ENCODE measurements around the gene SLX4IP. TPM values are rescaled to one million over a fixed set of nuclear protein-coding genes. Genes with fewer than 3 reads are reported as not detected.

The SLX4IP gene
- total and polyA plus RNA-seq, 12 donors = 2.8 to 8.2 (median 4.8) TPM

GRCh38 chr20:10639077-10639736 is 204.1 kb downstream of the SLX4IP start:
- Histone ChIP-seq H3K36me3 (replicated peaks in 1 of 2) (peaks cover 0 to 47% of the 10 kb centered on the region in 2 donors), H3K27me3 (no peaks in the 10 kb centered on the region), H3K4me1 (replicated peaks in 1 of 2) (peaks cover 0 to 10% of the 10 kb centered on the region in 2 donors), H3K9me3 (replicated peaks in 1 of 3) (no peaks in the 10 kb centered on the region), H3K4me3 (no peak overlapping the region), H3K27ac (peak overlapping the region in 2 of 5 donors; percentile 30 to 64)
- no peak for DNase-seq
- intact Hi-C loops (cut with DNase I) = no loop called here
- TF ChIP-seq, protein P1, sequence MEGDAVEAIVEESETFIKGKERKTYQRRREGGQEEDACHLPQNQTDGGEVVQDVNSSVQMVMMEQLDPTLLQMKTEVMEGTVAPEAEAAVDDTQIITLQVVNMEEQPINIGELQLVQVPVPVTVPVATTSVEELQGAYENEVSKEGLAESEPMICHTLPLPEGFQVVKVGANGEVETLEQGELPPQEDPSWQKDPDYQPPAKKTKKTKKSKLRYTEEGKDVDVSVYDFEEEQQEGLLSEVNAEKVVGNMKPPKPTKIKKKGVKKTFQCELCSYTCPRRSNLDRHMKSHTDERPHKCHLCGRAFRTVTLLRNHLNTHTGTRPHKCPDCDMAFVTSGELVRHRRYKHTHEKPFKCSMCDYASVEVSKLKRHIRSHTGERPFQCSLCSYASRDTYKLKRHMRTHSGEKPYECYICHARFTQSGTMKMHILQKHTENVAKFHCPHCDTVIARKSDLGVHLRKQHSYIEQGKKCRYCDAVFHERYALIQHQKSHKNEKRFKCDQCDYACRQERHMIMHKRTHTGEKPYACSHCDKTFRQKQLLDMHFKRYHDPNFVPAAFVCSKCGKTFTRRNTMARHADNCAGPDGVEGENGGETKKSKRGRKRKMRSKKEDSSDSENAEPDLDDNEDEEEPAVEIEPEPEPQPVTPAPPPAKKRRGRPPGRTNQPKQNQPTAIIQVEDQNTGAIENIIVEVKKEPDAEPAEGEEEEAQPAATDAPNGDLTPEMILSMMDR (IDR thresholded peaks at IDR 0.05) = no peak
- TF ChIP-seq POLR2A (IDR thresholded peaks at IDR 0.05) = no peak
- WGBS, 4 donors = 91 to 96% (median 92%) methylated on average over 23 of the region's 23 CpGs

GRCh38 chr20:10639737-10640556 is 204.8 kb downstream of the SLX4IP start:
- peak overlapping the region in 1 of 5 donors; percentile 30 for H3K27ac ChIP-seq
- H3K36me3 ChIP-seq (replicated peaks in 1 of 2) = peaks cover 0 to 54% of the 10 kb centered on the region in 2 donors
- H3K27me3 ChIP-seq = no peaks in the 10 kb centered on the region
- DNase-seq = no peak
- TF ChIP-seq, protein P1 (IDR thresholded peaks at IDR 0.05) = no peak
- no peak for TF ChIP-seq POLR2A (IDR thresholded peaks at IDR 0.05)
- intact Hi-C loops (cut with DNase I) = no loop called here
- H3K4me3 ChIP-seq = no peak overlapping the region
- peaks cover 0 to 10% of the 10 kb centered on the region in 2 donors for H3K4me1 ChIP-seq (replicated peaks in 1 of 2)
- H3K9me3 ChIP-seq (replicated peaks in 1 of 3) = no peaks in the 10 kb centered on the region
- 80 to 84% (median 83%) methylated on average over 18 of the region's 18 CpGs for WGBS, 4 donors

- intact Hi-C loops (cut with DNase I) = no loop called here
- Histone ChIP-seq H3K9me3 (replicated peaks in 1 of 3) (no peaks in the 10 kb centered on the region), H3K4me3 (no peak overlapping the region), H3K4me1 (replicated peaks in 1 of 2) (peaks cover 0 to 6% of the 10 kb centered on the region in 2 donors), H3K36me3 (replicated peaks in 1 of 2) (peaks cover 0 to 63% of the 10 kb centered on the region in 2 donors), H3K27me3 (no peaks in the 10 kb centered on the region), H3K27ac (no peak overlapping the region)
- no peak for DNase-seq
- TF ChIP-seq, protein P1 (IDR thresholded peaks at IDR 0.05) = no peak
- no peak for TF ChIP-seq POLR2A (IDR thresholded peaks at IDR 0.05)
- 90 to 92% (median 91%) methylated on average over 12 of the region's 12 CpGs for WGBS, 4 donors
These were observed 205.8 kb downstream of the SLX4IP start for GRCh38 chr20:10640897-10641296.

GRCh38 chr20:10641467-10641866 is 206.4 kb downstream of the SLX4IP start:
- H3K4me1 ChIP-seq (replicated peaks in 1 of 2) = peaks cover 0 to under 1% of the 10 kb centered on the region in 2 donors
- peaks cover 0 to 66% of the 10 kb centered on the region in 2 donors for H3K36me3 ChIP-seq (replicated peaks in 1 of 2)
- no peaks in the 10 kb centered on the region for H3K9me3 ChIP-seq (replicated peaks in 1 of 3)
- no peak for TF ChIP-seq POLR2A (IDR thresholded peaks at IDR 0.05)
- TF ChIP-seq, protein P1 (IDR thresholded peaks at IDR 0.05) = no peak
- H3K27me3 ChIP-seq = no peaks in the 10 kb centered on the region
- H3K4me3 ChIP-seq = no peak overlapping the region
- no peak overlapping the region for H3K27ac ChIP-seq
- 92 to 98% (median 95%) methylated on average over 3 to 12 of the region's 12 CpGs for WGBS, 4 donors
- DNase-seq = no peak
- intact Hi-C loops (cut with DNase I) = no loop called here

All from adrenal gland (tissue), 12 donors.